H1 (cell line): ENCODE measurements around the gene IGSF9B. TPM values are rescaled to one million over a fixed set of nuclear protein-coding genes. Genes with fewer than 3 reads are reported as not detected.

ENCODE experiments used
- CTCF ChIA-PET: fragments of 300-600 bp; sonication (Branson Sonifier 250); formaldehyde crosslinking; loops from one replicate; lab custom pipeline; 2021; ENCODE audit not compliant: partially characterized antibody; lab: Charles Lee
- POLR2A ChIA-PET: fragments of 300-600 bp; sonication (Branson Sonifier 250); formaldehyde crosslinking; loops from one replicate; lab custom pipeline; 2021; ENCODE audit warnings: inconsistent platforms; ENCODE audit not compliant: partially characterized antibody; lab: Charles Lee
- DNase-seq, 2 experiments: peaks; one replicate each; pipeline versions ENCODE4 v3.0.0 to v3.0.0-alpha.2; 2010 to 2022; ENCODE audit warnings: low spot score in 2 of 2, low read depth in 1 of 2, mixed read lengths in 1 of 2
- FAIRE-seq: peaks from 2 replicates; lab custom pipeline; 2011; peaks lifted over from hg19 to GRCh38; lab: Jason Lieb, UNC
- H2AFZ ChIP-seq: 2 replicates; pipeline ENCODE4 v1.8.1; 2012; ENCODE audit warnings: low read length, inconsistent platforms
- H2AK5ac ChIP-seq: 2 replicates; pipeline ENCODE4 v1.6.1; 2013; ENCODE audit warnings: low read depth, low read length
- H2BK120ac ChIP-seq: replicated peaks from 2 replicates; pipeline ENCODE3; 2013; ENCODE audit warnings: low read depth, low read length, inconsistent platforms
- H2BK12ac ChIP-seq: 2 replicates; pipeline ENCODE4 v1.6.1; 2013; ENCODE audit warnings: low read depth, low read length
- H2BK15ac ChIP-seq: 2 replicates; pipeline ENCODE4 v1.6.1; 2013; ENCODE audit warnings: low read length
- H2BK20ac ChIP-seq: 2 replicates; pipeline ENCODE4 v1.6.1; 2013; ENCODE audit warnings: low read length
- H2BK5ac ChIP-seq: 2 replicates; pipeline ENCODE4 v1.6.1; 2013; ENCODE audit warnings: low read depth, low read length
- H3K14ac ChIP-seq: 2 replicates; pipeline ENCODE4 v1.6.1; 2013; ENCODE audit warnings: inconsistent platforms; ENCODE audit not compliant: insufficient read length
- H3K18ac ChIP-seq: 2 replicates; pipeline ENCODE4 v1.6.1; 2013; ENCODE audit warnings: low read length; ENCODE audit errors: extremely low read depth
- H3K23ac ChIP-seq: 2 replicates; pipeline ENCODE4 v1.6.1; 2013; ENCODE audit warnings: inconsistent platforms; ENCODE audit not compliant: insufficient read length
- H3K23me2 ChIP-seq: 2 replicates; pipeline ENCODE4 v1.6.1; 2013; ENCODE audit warnings: low read depth, low read length
- H3K27ac ChIP-seq: 2 replicates; pipeline ENCODE4 v1.6.1; 2011; ENCODE audit warnings: low read depth, low read length, inconsistent platforms
- H3K27me3 ChIP-seq, 4 experiments: replicated peaks in 1 of 4; 1 replicate in 1 of 4; 2 replicates in 3 of 4; pipeline versions ENCODE4 v1.6.1 to v1.8.1; 2011 to 2013; ENCODE audit warnings: low read length in 3 of 4, mild to moderate bottlenecking in 3 of 4, inconsistent platforms in 2 of 4, mixed read lengths in 2 of 4, moderate library complexity in 1 of 4; ENCODE audit not compliant: control insufficient read depth in 3 of 4, insufficient read depth in 3 of 4; ENCODE audit errors: extremely low read depth in 1 of 4
- H3K36me3 ChIP-seq, 4 experiments: 2 replicates each; pipeline versions ENCODE4 v1.6.1 to v1.8.1; 2011 to 2013; ENCODE audit warnings: mild to moderate bottlenecking in 4 of 4, low read length in 3 of 4, moderate library complexity in 2 of 4, control low read depth in 1 of 4, inconsistent platforms in 1 of 4; ENCODE audit not compliant: insufficient read depth in 4 of 4, control insufficient read depth in 2 of 4
- H3K4ac ChIP-seq: replicated peaks from 2 replicates; pipeline ENCODE3; 2013; ENCODE audit warnings: low read length, low read depth, mixed read lengths, inconsistent platforms; ENCODE audit not compliant: insufficient read length
- H3K4me1 ChIP-seq, 4 experiments: replicated peaks in 1 of 4; 1 replicate in 1 of 4; 2 replicates in 3 of 4; pipeline versions ENCODE4 v1.6.1 to v1.8.1; 2011 to 2013; ENCODE audit warnings: low read length in 3 of 4, inconsistent platforms in 2 of 4, mixed read lengths in 1 of 4; ENCODE audit not compliant: insufficient read depth in 4 of 4, control insufficient read depth in 3 of 4
- H3K4me2 ChIP-seq, 2 experiments: 2 replicates each; pipeline versions ENCODE4 v1.6.1 to v1.8.1; 2011 to 2013; ENCODE audit warnings: low read depth in 2 of 2, low read length in 2 of 2, control low read depth in 1 of 2, inconsistent platforms in 1 of 2, mild to moderate bottlenecking in 1 of 2; ENCODE audit not compliant: insufficient read depth in 1 of 2
- H3K4me3 ChIP-seq, 4 experiments: fragments of 200-600, 300-600 bp in 1 of 4; sonication (generic), shearing (Covaris generic), sonication (Bioruptor Twin) in 1 of 4; 2 replicates each; pipeline versions ENCODE4 v1.5.1 to v1.8.1; 2011 to 2016; ENCODE audit warnings: low read length in 4 of 4, low read depth in 3 of 4, control low read depth in 2 of 4, inconsistent platforms in 2 of 4, mild to moderate bottlenecking in 2 of 4, mixed read lengths in 1 of 4, moderate library complexity in 1 of 4; ENCODE audit not compliant: insufficient read depth in 2 of 4; ENCODE audit errors: extremely low read depth in 1 of 4
- H3K56ac ChIP-seq: replicated peaks from 2 replicates; pipeline ENCODE3; 2013; ENCODE audit warnings: low read depth, mild to moderate bottlenecking, mixed read lengths, low read length, inconsistent platforms; ENCODE audit not compliant: insufficient read length
- H3K79me1 ChIP-seq: 2 replicates; pipeline ENCODE4 v1.6.1; 2013; ENCODE audit warnings: low read depth, low read length, control low read depth
- H3K79me2 ChIP-seq, 2 experiments: 2 replicates each; pipeline versions ENCODE4 v1.6.1 to v1.8.1; 2012 to 2013; ENCODE audit warnings: low read length in 2 of 2, mild to moderate bottlenecking in 2 of 2, inconsistent platforms in 1 of 2; ENCODE audit not compliant: insufficient read depth in 2 of 2, control insufficient read depth in 1 of 2
- H3K9ac ChIP-seq, 4 experiments: replicated peaks in 1 of 4; 1 replicate in 1 of 4; 2 replicates in 3 of 4; pipeline versions ENCODE4 v1.6.1 to v1.8.1; 2011 to 2013; ENCODE audit warnings: low read depth in 3 of 4, low read length in 3 of 4, control low read depth in 2 of 4, mild to moderate bottlenecking in 2 of 4, moderate library complexity in 2 of 4, inconsistent platforms in 1 of 4; ENCODE audit errors: extremely low read depth in 1 of 4
- H3K9me3 ChIP-seq, 2 experiments: 2 replicates each; pipeline versions ENCODE4 v1.6.1 to v1.8.1; 2012 to 2013; ENCODE audit warnings: mild to moderate bottlenecking in 2 of 2, moderate library complexity in 2 of 2, control low read depth in 1 of 2, inconsistent platforms in 1 of 2, low read depth in 1 of 2, low read length in 1 of 2, mixed read lengths in 1 of 2; ENCODE audit not compliant: insufficient read depth in 2 of 2
- H4K20me1 ChIP-seq, 2 experiments: replicated peaks in 1 of 2; 2 replicates each; pipeline versions ENCODE3 to v1.8.1; 2011 to 2013; ENCODE audit warnings: inconsistent platforms in 2 of 2, low read length in 2 of 2, mild to moderate bottlenecking in 1 of 2; ENCODE audit not compliant: insufficient read depth in 2 of 2, control insufficient read depth in 1 of 2
- H4K5ac ChIP-seq: 2 replicates; pipeline ENCODE4 v1.6.1; 2013; ENCODE audit warnings: low read length, low read depth, mixed read lengths, inconsistent platforms; ENCODE audit not compliant: insufficient read length
- H4K8ac ChIP-seq: 2 replicates; pipeline ENCODE4 v1.8.0; 2013; ENCODE audit warnings: mild to moderate bottlenecking, moderate library complexity, low read length, inconsistent platforms; ENCODE audit not compliant: insufficient read depth; ENCODE audit errors: extremely low read depth
- H4K91ac ChIP-seq: replicated peaks from 2 replicates; pipeline ENCODE3; 2013; ENCODE audit warnings: low read length, mixed read lengths, inconsistent platforms; ENCODE audit not compliant: insufficient read length
- ASH2L ChIP-seq: fragments of 200-600, 300-600 bp; sonication (generic); IDR thresholded peaks from one replicate; pipeline ENCODE4 v1.7.1; 2017; ENCODE audit warnings: low read length
- BCL11A ChIP-seq, 2 experiments: IDR thresholded peaks; one replicate each; pipeline ENCODE4 v1.6.1; 2011; ENCODE audit warnings: low read depth in 2 of 2, low read length in 2 of 2, mild to moderate bottlenecking in 2 of 2
- CHD2 ChIP-seq: IDR thresholded peaks from 2 replicates; pipeline ENCODE4 v1.6.1; 2012; ENCODE audit warnings: low read length, improper control_type of control experiment
- CTCF ChIP-seq, 3 experiments: IDR thresholded peaks; 1 replicate in 2 of 3; 2 replicates in 1 of 3; pipeline versions ENCODE4 v1.5.1 to v1.6.1; 2011; ENCODE audit warnings: low read length in 3 of 3, mild to moderate bottlenecking in 3 of 3, inconsistent platforms in 2 of 3, low read depth in 1 of 3, moderate library complexity in 1 of 3; ENCODE audit not compliant: insufficient read depth in 1 of 3; ENCODE audit errors: control extremely low read depth in 1 of 3
- EGR1 ChIP-seq: IDR thresholded peaks from 2 replicates; pipeline ENCODE4 v1.6.1; 2011; ENCODE audit warnings: low read depth, low read length, borderline replicate concordance
- NANOG ChIP-seq: IDR thresholded peaks from 2 replicates; pipeline ENCODE4 v1.6.1; 2011; ENCODE audit warnings: low read length, low read depth, mild to moderate bottlenecking, inconsistent platforms; ENCODE audit not compliant: insufficient read depth, poor library complexity, severe bottlenecking
- POLR2AphosphoS5 ChIP-seq: IDR thresholded peaks from 2 replicates; pipeline ENCODE4 v1.6.1; 2011; ENCODE audit warnings: low read depth, low read length
- RFX5 ChIP-seq: IDR thresholded peaks from 2 replicates; pipeline ENCODE4 v1.6.1; 2011; ENCODE audit warnings: low read depth, low read length, improper control_type of control experiment, borderline replicate concordance
- RXRA ChIP-seq: IDR thresholded peaks from 2 replicates; pipeline ENCODE4 v1.6.1; 2011; ENCODE audit warnings: low read depth, mild to moderate bottlenecking, low read length, moderate library complexity; ENCODE audit not compliant: insufficient read depth
- SAP30 ChIP-seq: fragments of 300-600 bp; sonication (generic); IDR thresholded peaks from 2 replicates; pipeline ENCODE4 v1.7.1; 2012; ENCODE audit warnings: low read length, moderate library complexity, mild to moderate bottlenecking, inconsistent platforms; ENCODE audit not compliant: insufficient read depth, insufficient replicate concordance
- SUZ12 ChIP-seq: fragments of 200-600 bp; sonication (generic); IDR thresholded peaks from 2 replicates; pipeline ENCODE4 v1.6.1; 2012; ENCODE audit warnings: mild to moderate bottlenecking, inconsistent platforms, low read length, moderate library complexity, mixed read lengths
- TAF1 ChIP-seq: IDR thresholded peaks from 2 replicates; pipeline ENCODE4 v1.6.1; 2011; ENCODE audit warnings: mild to moderate bottlenecking, low read depth, low read length
- WGBS, 2 experiments: shearing (Covaris generic) in 1 of 2; methylation state at CpG; one replicate each; pipeline versions ENCODE4 v1.1.6 to v1.1.7; 2013 to 2015; ENCODE audit warnings: low lambda C conversion rate in 2 of 2, mixed read lengths in 2 of 2, inconsistent platforms in 1 of 2, low coverage in 1 of 2, missing lambda C conversion rate in 1 of 2; ENCODE audit not compliant: insufficient replicate concordance in 2 of 2, insufficient coverage in 1 of 2, insufficient read length in 1 of 2; ENCODE audit errors: extremely low coverage in 1 of 2, missing lambda C conversion rate in 1 of 2; 5-methylcytosine and 5-hydroxymethylcytosine counted together
- polyA plus RNA-seq, 7 experiments: library from polyadenylated mRNA; depleted of rRNA in 3 of 7; stranded (reverse) in 5 of 7; unstranded in 2 of 7; fragments of >200 nt in 5 of 7; fragments of 200-250 nt in 2 of 7; gene quantifications; 1 replicate in 5 of 7; 2 replicates in 1 of 7; 4 replicates in 1 of 7; pipeline versions ENCODE4 v1.2.1 to v1.2.3, GENCODE V29; 2011 to 2013; ENCODE audit warnings: missing spikeins in 2 of 7, mixed read lengths in 2 of 7
- total RNA-seq: library from RNA; stranded (reverse); fragmentation: NEBNext Ultra II Directional; extraction: Animal tissue kit (Norgen Biotek cat#: 25700); gene quantifications from 2 replicates; pipeline ENCODE4 v1.2.1, GENCODE V29; 2021

IGSF9B gene
- total and polyA plus RNA-seq, 2 of the 8 experiments (the other 6 are each of a cell fraction or from before 2014, with no cell fraction given), result 16.5 to 49.2 TPM

GRCh38 chr11:133969112-133969511, 12.3 kb upstream of the IGSF9B start:
- ChIA-PET CTCF (interaction anchor here (1.3 to 2.8 kb wide), 7 partner anchors 14 to 81 kb away, joined by 3 to 11 read pairs (median 4); no protein-coding TSS in a partner anchor), POLR2A (no interaction called here)
- Histone ChIP-seq H3K4me1 (peaks cover 0 to 4% (median 0%) of the 10 kb centered on the region in 4 experiments; a peak in 2 of 7 replicates), H3K79me1 (no peaks in the 10 kb centered on the region), H2AFZ (no peak overlapping the region), H2BK15ac (no peak overlapping the region), H3K27me3 (peaks cover 0 to 9% (median 4%) of the 10 kb centered on the region in 4 experiments; a peak in 5 of 7 replicates), H3K9ac (no peak overlapping the region), H2BK12ac (no peak overlapping the region), H2BK5ac (no peak overlapping the region), H3K14ac (no peak overlapping the region), H3K79me2 (no peaks in the 10 kb centered on the region), H3K9me3 (no peaks in the 10 kb centered on the region), H4K20me1 (peaks cover 0 to 3% of the 10 kb centered on the region in 2 experiments), H3K36me3 (no peaks in the 10 kb centered on the region), H3K23ac (no peak overlapping the region), H3K4me2 (no peak overlapping the region), H3K4me3 (no peak overlapping the region), H2BK20ac (no peak overlapping the region), H4K5ac (no peak overlapping the region), H2AK5ac (no peak overlapping the region), H3K18ac (no peak overlapping the region), H2BK120ac (no peak overlapping the region), H3K27ac (no peak overlapping the region), H3K4ac (no peak overlapping the region), H3K56ac (no peak overlapping the region), H4K8ac (no peak overlapping the region), H4K91ac (no peak overlapping the region), H3K23me2 (no peaks in the 10 kb centered on the region)
- WGBS, 2 experiments, result 89% methylated on average over 11 of the region's 11 CpGs; no CpG with 5 or more reads in 1 of the 2 experiments
- DNase-seq, result no peak
- FAIRE-seq, result no peak
- TF ChIP-seq SAP30 (no peak), SUZ12 (no peak), CTCF (IDR thresholded peaks at IDR 0.05; ENCODE audit: control extremely low read depth in 1 of 3, insufficient read depth in 1 of 3, low read depth in 1 of 3, low read length in 3 of 3) (no peak), CHD2 (no peak), ASH2L (no peak), NANOG (no peak), RFX5 (no peak), RXRA (no peak), BCL11A (IDR thresholded peaks at IDR 0.05; ENCODE audit: low read depth in 2 of 2, low read length in 2 of 2) (no peak), TAF1 (no peak), POLR2AphosphoS5 (no peak), EGR1 (no peak)
